Thoracic aorta endothelial cell (primary cell): Measurements from ENCODE around the gene DUSP3. TPM values are rescaled to one million over a fixed set of nuclear protein-coding genes. Genes with fewer than 3 reads are reported as not detected.

Source experiments
- total RNA-seq: library from RNA; depleted of rRNA; stranded (reverse); fragments of >200 nt; gene quantifications from 2 replicates; pipeline ENCODE4 v1.2.3, GENCODE V29; 2012

Gene DUSP3
- 53.6 and 56.1 TPM in 2 replicates for total RNA-seq

DNA sequence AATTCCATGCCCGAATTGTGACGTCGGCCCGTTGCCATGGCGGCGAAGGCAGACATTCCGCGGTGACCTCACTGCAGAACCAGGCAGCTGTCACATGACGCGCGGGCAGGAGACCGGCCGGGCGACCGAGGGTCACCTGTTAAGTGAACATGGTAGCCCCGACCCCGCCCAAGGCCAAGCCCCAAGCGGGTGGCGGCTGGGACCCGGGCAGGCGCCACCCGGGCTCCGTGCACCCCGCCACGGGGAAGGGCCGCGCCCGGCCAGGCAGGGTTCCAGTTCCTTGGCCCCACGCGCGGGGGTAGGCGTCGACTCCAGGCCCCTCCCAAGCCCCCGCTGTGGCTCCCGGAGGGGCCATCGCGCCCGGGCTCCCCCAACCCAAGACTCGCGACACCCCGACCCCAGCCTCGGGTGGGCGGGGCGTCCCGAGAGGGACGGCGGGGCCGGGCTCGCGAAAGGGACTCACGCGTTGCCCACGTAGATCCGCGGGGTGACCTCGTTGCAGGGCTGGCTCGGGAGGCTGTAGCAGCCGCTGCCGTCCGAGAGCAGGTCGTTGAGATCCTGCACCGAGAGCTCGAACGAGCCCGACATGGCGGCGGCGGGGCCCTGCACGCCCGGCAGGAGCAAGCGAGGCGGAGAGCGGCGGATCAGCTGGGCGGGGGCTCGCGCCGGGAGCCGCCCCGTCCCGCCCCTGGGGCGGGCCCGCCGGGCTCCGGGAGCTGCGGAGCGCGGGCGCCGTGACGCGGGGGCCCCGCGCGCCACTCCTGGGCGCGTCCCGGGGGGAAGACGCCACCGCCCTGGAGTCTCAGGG is at the start of gene DUSP3:
Gene DUSP3, minus strand, starts transcription at position 641 of the 808 bp plus-strand sequence. Its CDS starts 53 bp downstream, at position 588.

DNA sequence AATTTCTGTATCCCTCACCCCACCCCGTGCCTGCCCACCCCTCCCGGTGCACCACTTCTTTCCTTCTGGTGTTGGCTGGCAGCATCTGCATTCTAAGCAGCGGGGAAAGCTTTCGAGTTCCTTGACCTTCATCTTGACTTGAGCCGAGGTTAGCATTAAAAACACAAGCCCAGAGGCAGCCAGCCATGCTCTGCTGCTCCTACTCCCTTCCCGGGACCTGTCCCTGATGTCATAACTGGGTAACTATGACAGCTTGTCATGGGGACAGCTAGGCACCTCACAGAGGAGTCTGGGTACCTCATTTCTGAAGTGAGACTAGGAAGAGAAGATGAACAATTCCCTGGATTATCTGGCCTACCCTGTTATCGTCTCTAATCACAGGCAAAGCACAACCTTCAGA is 1.4 kb upstream of the DUSP3 start, which contains the start of gene CFAP97D1:
Gene CFAP97D1, plus strand, starts transcription at position 301 of the 400 bp plus-strand sequence. Its CDS starts 28 bp downstream, at position 329.

DNA sequence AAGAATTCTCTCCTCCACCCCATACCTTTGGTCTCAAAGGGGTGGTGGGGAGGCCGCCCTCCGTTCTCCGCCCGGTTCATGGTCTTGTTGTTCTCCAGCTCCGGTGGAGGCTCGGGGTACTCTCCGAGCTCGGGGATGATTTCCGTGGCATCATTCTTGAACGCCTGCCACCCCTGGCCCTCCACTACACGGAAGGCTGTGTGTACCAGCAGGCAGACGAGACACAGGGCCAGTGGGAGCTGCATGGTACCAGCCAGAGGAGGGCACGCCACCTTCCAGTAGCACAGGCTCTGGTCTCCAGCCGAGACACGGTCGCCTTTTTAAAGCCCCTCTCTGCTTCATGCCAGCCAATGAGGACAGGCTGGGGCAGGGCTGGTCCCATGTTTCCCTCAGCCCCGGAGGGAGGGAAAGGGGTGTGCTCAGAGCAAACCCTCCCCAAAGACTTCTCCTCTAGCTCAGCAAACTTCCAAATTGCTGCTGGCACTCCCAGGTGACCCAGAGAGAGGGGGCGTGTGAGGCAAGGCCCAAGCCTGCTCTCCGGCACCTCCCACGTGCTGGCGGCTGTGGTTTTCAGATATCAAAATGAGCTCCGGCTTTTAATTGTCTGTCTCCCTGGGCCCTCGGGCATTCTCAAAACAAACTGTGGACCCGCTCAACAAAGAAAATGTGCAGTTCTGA is 20.1 kb downstream of the DUSP3 start, which contains the start of gene SOST:
Gene SOST, minus strand, starts transcription at position 295 of the 678 bp plus-strand sequence. Its CDS starts 50 bp downstream, at position 245.

Other genes starting within 250 kb of the DUSP3 start
- 15.6 and 27.8 TPM in 2 replicates for gene ETV4, start 232.6 kb downstream of the DUSP3 start, total RNA-seq
- not detected in 2 replicates for gene MEOX1, start 117.1 kb downstream of the DUSP3 start, total RNA-seq
- not detected in 2 replicates for gene SOST, start 20.2 kb downstream of the DUSP3 start, total RNA-seq
- 0.14 TPM in 1 of 2 replicates, not detected in the other for gene CFAP97D1, start 1.5 kb upstream of the DUSP3 start, total RNA-seq
- gene MPP3, start 54.2 kb upstream of the DUSP3 start, total RNA-seq = 13.2 and 13.9 TPM in 2 replicates
- not detected in 2 replicates for gene CD300LG, start 68.2 kb upstream of the DUSP3 start, total RNA-seq
- gene MPP2, start 128.6 kb upstream of the DUSP3 start, total RNA-seq = 0.66 and 1.8 TPM in 2 replicates
- not detected in 2 replicates for gene PPY, start 163.5 kb upstream of the DUSP3 start, total RNA-seq
- not detected in 2 replicates for gene PYY, start 175.0 kb upstream of the DUSP3 start, total RNA-seq
- 1.7 and 4.3 TPM in 2 replicates for gene NAGS, start 225.6 kb upstream of the DUSP3 start, total RNA-seq
- gene TMEM101, start 236.0 kb upstream of the DUSP3 start, total RNA-seq = 36.6 and 38.9 TPM in 2 replicates